ENCODE data around the gene SYNE2.

Gene SYNE2

GRCh38 chr14:64215978-64216377 is 363.2 kb downstream of the SYNE2 start:
- no peaks in the 10 kb centered on the region for H3K9me3 ChIP-seq (ENCODE audit: low read depth, low read length)
- DNase-seq (ENCODE audit: low read depth, low spot score), result no peak
- TF ChIP-seq FOXP2 (optimal IDR thresholded peaks at IDR 0.05; ENCODE audit: control extremely low read depth, extremely low read length, insufficient read depth) (no peak), EZH2 (IDR thresholded peaks at IDR 0.05) (no peak), POLR2AphosphoS5 (IDR thresholded peaks at IDR 0.05; ENCODE audit: borderline replicate concordance, low read depth, low read length) (no peak)
- no peak overlapping the region for H3K27ac ChIP-seq
- no peak overlapping the region for H3K4me3 ChIP-seq
- H3K9ac ChIP-seq (ENCODE audit: insufficient read length), result no peak overlapping the region
- H3K36me3 ChIP-seq (ENCODE audit: insufficient read depth, low read length), result peaks cover 63% of the 10 kb centered on the region

- Histone ChIP-seq H3K4me3 (no peak overlapping the region), H3K36me3 (ENCODE audit: insufficient read depth, low read length) (peaks cover 60% of the 10 kb centered on the region), H3K27ac (no peak overlapping the region), H3K9me3 (ENCODE audit: low read depth, low read length) (no peaks in the 10 kb centered on the region), H3K9ac (ENCODE audit: insufficient read length) (no peak overlapping the region)
- DNase-seq (ENCODE audit: low read depth, low spot score), result no peak
- no peak for TF ChIP-seq POLR2AphosphoS5 (IDR thresholded peaks at IDR 0.05; ENCODE audit: borderline replicate concordance, low read depth, low read length)
- TF ChIP-seq FOXP2 (optimal IDR thresholded peaks at IDR 0.05; ENCODE audit: control extremely low read depth, extremely low read length, insufficient read depth), result no peak
- TF ChIP-seq EZH2 (IDR thresholded peaks at IDR 0.05), result no peak
Measured at GRCh38 chr14:64217308-64217707, 364.5 kb downstream of the SYNE2 start.

- no peak for DNase-seq (ENCODE audit: low read depth, low spot score)
- Histone ChIP-seq H3K9me3 (ENCODE audit: low read depth, low read length) (no peaks in the 10 kb centered on the region), H3K4me3 (no peak overlapping the region), H3K36me3 (ENCODE audit: insufficient read depth, low read length) (peaks cover 61% of the 10 kb centered on the region), H3K27ac (no peak overlapping the region), H3K9ac (ENCODE audit: insufficient read length) (no peak overlapping the region)
- TF ChIP-seq EZH2 (IDR thresholded peaks at IDR 0.05) (no peak), FOXP2 (optimal IDR thresholded peaks at IDR 0.05; ENCODE audit: control extremely low read depth, extremely low read length, insufficient read depth) (no peak), POLR2AphosphoS5 (IDR thresholded peaks at IDR 0.05; ENCODE audit: borderline replicate concordance, low read depth, low read length) (no peak)
Measured at GRCh38 chr14:64217834-64218233, 365.0 kb downstream of the SYNE2 start.

DNA sequence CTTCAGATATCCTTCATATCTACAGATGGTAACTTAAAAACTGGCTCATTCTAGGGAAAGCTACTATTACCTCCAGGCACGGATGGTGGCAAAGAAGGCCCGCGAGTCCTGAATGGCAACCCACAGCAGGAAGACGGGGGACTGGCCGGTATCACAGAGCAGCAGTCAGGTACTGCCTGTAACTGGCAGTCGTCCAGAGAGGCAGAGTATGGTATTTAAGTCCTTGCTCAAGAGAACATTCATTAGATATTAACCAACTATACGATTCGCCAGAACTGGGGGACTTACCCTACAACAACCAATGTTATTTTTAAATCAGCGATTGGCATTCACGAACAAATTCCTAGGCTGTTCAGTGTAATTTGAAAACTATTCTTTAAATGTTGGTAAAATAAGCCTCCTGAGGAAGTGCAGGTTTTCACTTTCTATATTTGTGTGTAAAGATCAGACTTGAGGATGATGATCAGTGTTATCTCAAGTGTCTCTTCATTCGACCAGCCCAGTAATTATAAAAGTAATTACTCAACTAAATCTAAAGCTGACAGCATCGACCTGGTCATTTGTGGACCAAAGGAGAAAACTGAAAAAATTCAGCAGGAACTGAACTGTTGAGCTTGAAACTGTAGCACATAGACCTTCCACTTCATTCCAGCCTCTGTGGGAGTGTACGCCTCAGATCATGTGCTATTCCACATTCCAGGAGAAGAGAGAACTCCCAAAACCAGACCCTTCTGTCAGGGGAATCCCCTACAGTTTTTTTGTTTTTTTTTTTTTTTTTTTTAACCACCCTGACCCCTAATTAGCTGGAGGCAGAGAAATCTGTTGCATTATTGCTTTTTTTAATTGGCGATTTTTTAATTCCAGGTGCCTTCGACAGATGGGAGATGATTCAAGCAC is 365.8 kb downstream of the SYNE2 start:
- DNase-seq (ENCODE audit: low read depth, low spot score), result no peak
- Histone ChIP-seq H3K36me3 (ENCODE audit: insufficient read depth, low read length) (peaks cover 64% of the 10 kb centered on the region), H3K9me3 (ENCODE audit: low read depth, low read length) (no peaks in the 10 kb centered on the region), H3K4me3 (no peak overlapping the region), H3K9ac (ENCODE audit: insufficient read length) (no peak overlapping the region), H3K27ac (no peak overlapping the region)
- TF ChIP-seq EZH2 (IDR thresholded peaks at IDR 0.05) (no peak), POLR2AphosphoS5 (IDR thresholded peaks at IDR 0.05; ENCODE audit: borderline replicate concordance, low read depth, low read length) (no peak), FOXP2 (optimal IDR thresholded peaks at IDR 0.05; ENCODE audit: control extremely low read depth, extremely low read length, insufficient read depth) (no peak)

DNA sequence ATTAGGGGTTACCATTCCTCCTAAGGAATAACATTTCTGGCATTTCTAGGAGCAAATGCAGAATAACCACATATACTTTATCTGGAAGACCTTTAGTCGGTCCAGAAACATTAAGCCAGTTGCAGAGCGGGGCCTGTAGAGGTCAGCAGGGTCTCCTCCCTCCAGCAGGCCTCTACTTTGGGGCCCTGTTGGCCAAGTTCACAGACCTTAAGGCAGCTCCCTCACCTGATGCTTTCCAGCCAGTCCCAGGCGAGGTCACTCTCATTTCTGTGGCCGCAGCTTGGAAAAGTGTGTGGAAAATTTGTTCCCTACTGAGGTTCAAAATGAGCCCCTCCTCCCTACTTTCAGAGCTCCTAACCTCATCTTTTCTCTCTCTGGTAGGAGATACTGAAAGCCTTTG is 367.3 kb downstream of the SYNE2 start:
- DNase-seq (ENCODE audit: low read depth, low spot score), result no peak
- Histone ChIP-seq H3K4me3 (no peak overlapping the region), H3K9ac (ENCODE audit: insufficient read length) (no peak overlapping the region), H3K36me3 (ENCODE audit: insufficient read depth, low read length) (peaks cover 55% of the 10 kb centered on the region), H3K9me3 (ENCODE audit: low read depth, low read length) (no peaks in the 10 kb centered on the region), H3K27ac (no peak overlapping the region)
- TF ChIP-seq POLR2AphosphoS5 (IDR thresholded peaks at IDR 0.05; ENCODE audit: borderline replicate concordance, low read depth, low read length) (no peak), FOXP2 (optimal IDR thresholded peaks at IDR 0.05; ENCODE audit: control extremely low read depth, extremely low read length, insufficient read depth) (no peak), EZH2 (IDR thresholded peaks at IDR 0.05) (no peak)

DNA sequence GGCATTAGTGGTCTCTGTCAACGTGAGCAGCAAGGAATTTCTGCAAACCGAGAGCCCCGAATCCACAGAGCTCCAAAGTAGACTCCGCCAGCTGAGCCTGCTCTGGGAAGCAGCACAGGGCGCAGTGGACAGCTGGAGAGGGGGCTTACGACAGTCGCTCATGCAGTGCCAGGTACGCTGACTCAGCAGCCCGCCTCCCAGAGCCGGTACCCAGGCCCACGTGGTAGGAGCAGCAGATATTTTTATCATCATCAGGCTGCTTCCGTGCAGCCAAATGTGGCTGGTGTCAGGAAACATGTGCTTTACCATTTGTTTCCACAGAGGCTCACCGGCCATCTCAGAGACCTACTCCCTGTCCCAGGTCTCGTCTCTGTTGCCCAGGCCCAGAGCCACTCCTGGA is 367.7 kb downstream of the SYNE2 start:
- Histone ChIP-seq H3K36me3 (ENCODE audit: insufficient read depth, low read length) (peaks cover 55% of the 10 kb centered on the region), H3K9me3 (ENCODE audit: low read depth, low read length) (no peaks in the 10 kb centered on the region), H3K4me3 (no peak overlapping the region), H3K27ac (no peak overlapping the region), H3K9ac (ENCODE audit: insufficient read length) (no peak overlapping the region)
- no peak for DNase-seq (ENCODE audit: low read depth, low spot score)
- TF ChIP-seq POLR2AphosphoS5 (IDR thresholded peaks at IDR 0.05; ENCODE audit: borderline replicate concordance, low read depth, low read length) (no peak), FOXP2 (optimal IDR thresholded peaks at IDR 0.05; ENCODE audit: control extremely low read depth, extremely low read length, insufficient read depth) (no peak), EZH2 (IDR thresholded peaks at IDR 0.05) (no peak)

GRCh38 chr14:64221391-64222003 is 368.7 kb downstream of the SYNE2 start:
- DNase-seq (ENCODE audit: low read depth, low spot score), result no peak
- Histone ChIP-seq H3K36me3 (ENCODE audit: insufficient read depth, low read length) (peaks cover 50% of the 10 kb centered on the region), H3K4me3 (no peak overlapping the region), H3K9ac (ENCODE audit: insufficient read length) (no peak overlapping the region), H3K9me3 (ENCODE audit: low read depth, low read length) (no peaks in the 10 kb centered on the region), H3K27ac (no peak overlapping the region)
- TF ChIP-seq POLR2AphosphoS5 (IDR thresholded peaks at IDR 0.05; ENCODE audit: borderline replicate concordance, low read depth, low read length) (no peak), FOXP2 (optimal IDR thresholded peaks at IDR 0.05; ENCODE audit: control extremely low read depth, extremely low read length, insufficient read depth) (no peak), EZH2 (IDR thresholded peaks at IDR 0.05) (no peak)

- H3K36me3 ChIP-seq (ENCODE audit: insufficient read depth, low read length), result peaks cover 55% of the 10 kb centered on the region
- no peak overlapping the region for H3K27ac ChIP-seq
- TF ChIP-seq EZH2 (IDR thresholded peaks at IDR 0.05), result no peak
- no peak for TF ChIP-seq POLR2AphosphoS5 (IDR thresholded peaks at IDR 0.05; ENCODE audit: borderline replicate concordance, low read depth, low read length)
- TF ChIP-seq FOXP2 (optimal IDR thresholded peaks at IDR 0.05; ENCODE audit: control extremely low read depth, extremely low read length, insufficient read depth), result no peak
- H3K9ac ChIP-seq (ENCODE audit: insufficient read length), result no peak overlapping the region
- no peak overlapping the region for H3K4me3 ChIP-seq
- no peak for DNase-seq (ENCODE audit: low read depth, low spot score)
- H3K9me3 ChIP-seq (ENCODE audit: low read depth, low read length), result no peaks in the 10 kb centered on the region
Measured at GRCh38 chr14:64225151-64225757, 372.4 kb downstream of the SYNE2 start.
